Measurements from ENCODE around the gene CPNE9.

The CPNE9 gene

GRCh38 chr3:9716801-9717555 lies 13.3 kb downstream of the CPNE9 start:
- no peak for DNase-seq

- no peak for DNase-seq
These were observed 13.9 kb downstream of the CPNE9 start for GRCh38 chr3:9717563-9717962.

- no peak for DNase-seq
These were observed 14.5 kb downstream of the CPNE9 start for GRCh38 chr3:9718118-9718517.

DNA sequence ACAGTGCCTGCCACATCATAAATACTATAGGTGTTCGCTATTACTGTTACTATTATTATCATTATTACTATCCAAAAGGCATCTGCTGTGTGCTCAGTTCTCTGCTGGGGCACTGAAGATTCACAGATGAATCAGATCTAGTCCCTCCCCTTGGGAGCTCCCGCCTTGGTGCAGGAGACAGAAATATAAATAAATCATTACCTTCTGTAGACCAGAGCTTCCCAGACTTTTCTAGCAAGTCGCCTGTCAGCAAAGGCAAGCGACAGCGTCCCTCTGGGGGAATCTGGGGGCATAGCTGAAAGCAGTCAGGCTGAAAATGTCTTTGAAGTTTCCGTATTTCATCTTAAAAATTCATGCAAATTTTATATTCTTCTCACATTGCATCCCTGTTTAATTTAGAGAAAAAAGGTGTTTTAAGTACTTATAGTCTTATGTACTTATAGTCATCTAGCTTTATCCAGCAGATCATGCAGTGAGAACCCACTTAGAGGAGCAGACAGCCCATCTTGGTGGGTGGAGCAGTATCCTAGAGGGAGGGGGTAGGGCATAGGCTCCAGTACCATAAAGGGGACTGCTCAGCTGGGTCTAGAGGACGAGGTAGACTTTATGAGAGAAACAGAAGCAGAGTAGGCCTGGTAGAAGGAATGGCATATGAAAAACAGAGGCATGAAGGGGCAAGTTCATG lies 17.5 kb downstream of the CPNE9 start:
- DNase-seq, result peak; percentile 61

DNA sequence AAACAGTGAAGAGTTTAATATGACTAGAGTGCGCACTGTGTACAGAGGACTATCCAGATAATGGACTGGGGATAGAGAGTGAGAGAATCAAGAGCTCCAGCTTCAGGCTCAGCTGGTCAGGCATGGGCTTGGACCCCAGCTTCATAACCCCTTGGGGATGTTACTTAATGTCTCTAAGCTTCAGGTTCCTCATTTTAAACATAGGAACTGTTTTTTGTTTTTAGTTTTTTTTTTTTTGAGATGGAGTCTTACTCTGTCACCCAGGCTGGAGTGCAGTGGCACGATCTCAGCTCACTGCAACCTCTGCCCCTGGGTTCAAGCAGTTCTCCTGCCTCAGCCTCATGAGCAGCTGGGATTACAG lies 18.0 kb downstream of the CPNE9 start:
- DNase-seq, result no peak

DNA sequence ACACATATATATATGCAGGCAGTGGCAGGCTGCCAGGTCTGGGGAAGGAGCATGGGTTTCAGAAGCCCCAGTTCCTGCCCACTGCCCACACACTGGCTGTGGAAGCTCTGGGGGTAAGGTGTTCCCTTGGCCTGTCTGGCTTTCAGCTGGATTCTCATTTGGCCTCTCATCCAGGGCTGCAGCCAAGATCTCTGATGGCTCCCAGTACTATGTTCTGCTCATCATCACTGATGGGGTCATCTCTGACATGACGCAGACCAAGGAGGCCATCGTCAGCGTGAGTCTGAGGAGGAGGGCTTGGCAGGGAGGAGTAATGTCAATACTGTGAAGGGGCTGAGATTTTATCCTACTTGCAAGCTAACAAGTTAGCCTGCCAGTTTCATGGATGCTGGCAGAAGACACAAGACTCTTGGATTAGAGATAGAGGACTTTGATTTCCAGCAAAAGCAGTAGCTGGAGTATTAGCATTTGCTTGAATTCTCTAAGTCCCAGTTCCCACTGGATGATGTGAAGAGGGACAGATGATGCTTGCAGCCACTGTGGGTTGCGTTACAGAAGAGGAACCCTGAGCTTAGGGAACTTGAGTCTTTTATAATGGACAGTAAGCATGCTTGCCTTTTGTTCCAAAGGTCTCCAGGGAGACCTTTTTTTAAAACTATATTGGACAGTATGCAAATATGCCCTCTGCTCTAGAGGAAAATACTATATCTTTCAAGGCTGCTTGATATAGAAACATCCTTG lies 22.3 kb downstream of the CPNE9 start:
- DNase-seq, result no peak

- DNase-seq, result peak; percentile 15
These were observed 23.5 kb downstream of the CPNE9 start for GRCh38 chr3:9727041-9727595.

DNA sequence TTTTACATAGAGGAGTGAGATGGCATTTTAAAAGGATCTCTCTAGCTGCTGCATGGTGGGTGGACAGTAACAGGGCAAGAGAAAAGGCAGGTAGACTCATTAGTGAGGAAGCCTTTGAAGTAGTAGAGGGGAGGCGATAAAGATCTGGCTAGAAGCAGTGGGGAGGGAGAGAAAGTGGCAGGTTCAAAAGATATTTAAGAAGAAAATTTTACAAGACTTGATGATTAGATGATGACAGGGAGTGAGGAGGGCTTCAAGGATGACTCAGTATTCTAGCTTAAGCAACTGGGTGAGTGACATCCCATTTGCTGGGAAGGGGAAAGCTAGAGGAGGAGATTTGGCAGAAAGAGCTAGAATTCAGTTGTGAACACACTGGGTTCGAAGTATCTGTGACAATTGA lies 24.1 kb downstream of the CPNE9 start:
- no peak for DNase-seq

DNA sequence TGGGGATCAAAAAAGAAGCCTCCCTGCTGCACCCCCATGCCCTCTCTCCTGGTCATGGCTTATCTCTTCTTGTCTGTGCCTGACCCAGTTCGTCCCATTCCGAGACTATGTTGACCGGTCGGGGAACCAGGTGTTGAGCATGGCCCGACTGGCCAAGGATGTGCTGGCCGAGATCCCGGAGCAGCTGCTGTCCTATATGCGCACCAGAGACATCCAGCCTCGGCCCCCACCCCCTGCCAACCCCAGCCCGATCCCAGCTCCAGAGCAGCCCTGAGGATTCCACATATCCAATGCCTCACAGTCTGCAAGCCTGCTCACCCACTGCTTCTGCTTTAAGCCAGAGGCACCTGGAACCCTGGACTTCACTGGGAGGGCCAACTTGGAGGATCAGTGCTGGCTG lies 25.8 kb downstream of the CPNE9 start:
- DNase-seq, result no peak

- DNase-seq, result peak; percentile 81
These were observed 27.1 kb downstream of the CPNE9 start for GRCh38 chr3:9730657-9731205.

DNA sequence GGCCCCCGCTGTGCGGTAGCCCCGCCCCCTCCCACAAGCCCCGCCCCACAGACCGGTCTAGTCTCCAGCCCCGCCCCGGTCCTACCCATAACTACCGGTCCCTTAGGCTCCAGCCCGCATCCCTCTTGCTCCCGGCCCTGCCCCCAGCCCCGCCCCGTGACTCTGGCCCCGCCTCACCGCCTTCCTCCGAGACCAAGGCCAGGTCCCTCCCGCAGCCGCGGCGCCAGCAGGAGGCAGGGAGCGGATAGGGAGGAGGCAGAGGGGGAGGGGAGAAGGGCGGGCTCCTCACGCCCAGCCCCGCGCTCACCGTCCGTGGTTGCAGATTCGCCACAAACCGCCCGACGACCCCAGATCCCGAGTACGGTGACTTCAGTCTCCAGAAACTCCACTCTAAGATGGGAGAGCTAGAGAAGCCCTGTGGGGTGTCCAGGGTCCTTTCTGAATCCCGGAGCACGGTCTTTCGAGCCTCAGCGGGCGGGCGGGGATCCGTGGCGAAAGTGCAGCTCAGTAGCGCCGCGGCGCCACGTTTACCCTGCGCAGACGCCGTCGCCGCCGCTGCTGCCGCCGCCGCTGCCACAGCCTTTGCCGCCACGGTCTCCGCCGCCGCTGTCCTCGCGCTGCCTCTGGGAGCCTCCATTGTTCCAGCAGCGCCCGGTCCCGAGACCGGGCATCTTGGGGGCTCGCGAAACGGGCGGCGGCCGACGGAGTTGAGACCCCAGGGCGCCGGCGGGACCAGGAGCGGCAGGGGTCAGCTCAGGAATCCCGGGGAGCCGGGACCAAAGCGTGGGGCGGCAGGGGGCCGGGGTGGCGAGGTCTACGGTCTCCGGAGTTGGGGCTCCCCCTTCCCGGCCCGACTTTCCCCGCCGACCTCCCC lies 27.8 kb downstream of the CPNE9 start, which contains the start of gene BRPF1:
TSS of gene BRPF1 (plus strand) at position 530 of the 874 bp plus-strand sequence. CDS start 2,406 bp downstream, outside the sequence.
- DNase-seq, result peak; percentile 99

GRCh38 chr3:9732080-9732739 lies 28.6 kb downstream of the CPNE9 start:
- no peak for DNase-seq

DNA sequence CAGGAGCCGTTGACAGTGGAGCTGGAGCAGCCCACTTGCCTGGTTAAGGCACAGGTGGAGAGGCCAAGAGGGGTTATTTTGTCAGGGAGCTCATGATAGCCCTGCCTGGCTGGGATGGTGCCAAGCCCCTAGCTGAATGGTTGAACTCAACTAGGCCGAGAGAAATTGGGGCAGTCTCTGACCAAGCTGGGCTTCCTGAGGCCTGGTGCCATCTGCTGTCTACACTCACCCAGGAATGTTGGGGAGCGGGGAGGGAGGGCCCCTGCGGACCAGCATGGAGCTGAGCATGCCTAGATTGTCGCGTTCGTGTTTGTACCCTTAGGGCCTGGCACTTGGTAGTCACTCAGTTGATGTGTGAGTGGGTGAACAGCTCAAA lies 29.1 kb downstream of the CPNE9 start:
- DNase-seq, result no peak

GRCh38 chr3:9736831-9737230 lies 33.2 kb downstream of the CPNE9 start:
- no peak for DNase-seq

- no peak for DNase-seq
These were observed 35.5 kb downstream of the CPNE9 start for GRCh38 chr3:9739181-9739580.

DNA sequence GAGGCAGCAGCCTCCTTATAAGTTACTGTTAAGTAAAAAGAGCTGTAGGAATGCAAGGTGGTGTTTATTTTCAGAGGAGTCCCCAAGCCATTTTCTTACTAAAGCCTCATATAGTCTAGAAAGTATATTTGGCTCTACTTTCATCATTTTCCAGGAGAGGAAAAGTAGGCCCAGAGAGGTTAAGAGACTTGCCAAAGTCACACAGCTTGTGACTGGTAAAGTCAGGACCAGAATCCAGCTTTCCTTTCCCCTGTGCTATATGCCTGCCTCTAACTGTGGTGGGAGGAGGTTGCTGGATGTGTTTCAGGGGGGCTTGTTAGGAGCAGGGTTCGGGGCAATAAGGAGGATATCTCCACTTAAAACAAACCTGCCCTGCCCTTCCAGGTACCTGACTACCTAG lies 38.9 kb downstream of the CPNE9 start:
- DNase-seq, result no peak

DNA sequence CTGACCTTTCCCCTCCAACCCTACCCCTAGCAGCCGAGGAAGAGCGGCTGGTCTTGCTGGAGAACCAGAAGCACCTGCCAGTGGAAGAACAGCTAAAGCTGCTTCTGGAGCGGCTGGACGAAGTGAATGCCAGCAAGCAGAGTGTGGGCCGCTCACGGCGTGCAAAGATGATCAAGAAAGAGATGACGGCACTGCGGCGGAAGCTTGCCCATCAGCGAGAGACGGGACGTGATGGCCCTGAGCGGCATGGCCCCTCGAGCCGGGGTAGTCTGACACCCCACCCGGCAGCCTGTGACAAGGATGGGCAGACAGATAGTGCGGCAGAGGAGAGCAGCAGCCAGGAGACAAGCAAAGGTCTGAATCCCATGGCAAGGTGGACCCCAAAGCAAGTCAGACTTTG lies 39.9 kb downstream of the CPNE9 start:
- no peak for DNase-seq

DNA sequence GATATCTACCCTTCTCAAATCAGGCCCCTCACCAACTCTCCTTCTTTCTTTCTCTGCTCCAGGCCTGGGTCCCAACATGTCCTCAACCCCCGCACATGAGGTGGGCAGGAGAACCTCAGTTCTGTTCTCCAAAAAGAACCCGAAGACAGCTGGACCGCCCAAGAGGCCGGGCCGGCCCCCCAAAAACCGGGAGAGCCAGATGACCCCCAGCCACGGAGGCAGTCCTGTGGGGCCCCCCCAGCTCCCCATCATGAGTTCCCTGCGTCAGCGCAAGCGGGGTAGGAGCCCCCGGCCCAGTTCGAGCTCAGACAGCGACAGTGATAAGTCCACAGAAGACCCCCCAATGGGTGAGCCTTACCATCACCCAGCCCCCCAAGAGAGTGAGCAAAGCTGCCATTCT lies 40.5 kb downstream of the CPNE9 start:
- no peak for DNase-seq

DNA sequence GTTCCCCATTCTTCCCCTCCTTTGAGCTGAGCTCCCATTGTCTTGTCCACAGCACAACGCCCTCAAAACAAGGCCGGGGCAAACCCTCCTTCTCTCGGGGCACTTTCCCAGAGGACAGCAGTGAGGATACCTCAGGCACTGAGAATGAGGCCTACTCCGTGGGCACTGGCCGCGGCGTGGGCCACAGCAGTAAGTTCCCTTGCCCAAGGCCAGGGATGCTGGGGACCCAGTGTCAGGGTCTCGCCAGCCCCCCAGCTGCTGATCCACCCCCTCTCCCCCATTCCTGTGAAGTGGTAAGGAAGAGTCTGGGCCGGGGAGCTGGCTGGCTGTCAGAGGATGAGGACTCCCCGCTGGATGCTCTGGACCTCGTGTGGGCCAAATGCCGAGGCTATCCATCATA lies 41.9 kb downstream of the CPNE9 start:
- DNase-seq, result no peak

DNA sequence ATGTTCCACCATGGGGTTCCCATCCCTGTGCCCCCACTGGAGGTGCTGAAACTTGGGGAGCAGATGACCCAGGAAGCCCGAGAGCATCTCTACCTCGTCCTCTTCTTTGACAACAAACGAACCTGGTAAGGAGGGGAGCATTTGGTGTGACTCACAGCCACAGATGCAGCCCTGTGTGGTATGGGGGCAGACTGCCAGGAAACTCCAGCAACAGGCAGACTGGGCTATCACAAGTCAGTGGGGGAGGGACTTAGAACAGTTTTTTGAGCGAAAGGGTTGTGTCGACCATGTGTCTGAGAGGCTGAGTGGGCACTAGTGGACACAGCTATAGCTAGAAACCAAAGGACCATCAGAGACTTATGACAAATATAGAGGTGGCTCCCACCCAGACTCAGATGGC lies 42.7 kb downstream of the CPNE9 start:
- no peak for DNase-seq

DNA sequence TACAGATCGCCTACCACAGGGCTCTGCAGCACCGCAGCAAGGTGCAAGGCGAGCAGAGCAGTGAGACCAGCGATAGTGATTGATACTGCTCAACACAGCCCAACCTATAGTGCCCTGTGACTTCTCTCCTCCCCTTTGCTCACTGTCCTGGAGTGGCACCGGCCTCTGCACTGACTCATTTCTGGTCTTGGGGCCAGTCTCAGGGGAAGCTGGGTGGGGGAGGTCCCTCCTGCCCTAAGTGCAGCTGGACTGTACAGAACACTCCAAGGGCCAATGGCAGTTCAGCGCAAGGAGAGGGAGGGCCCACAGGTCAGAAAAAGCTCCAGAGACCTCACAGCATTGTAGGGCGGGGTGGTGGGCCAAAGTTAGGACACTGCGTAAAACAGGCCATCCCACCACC lies 43.6 kb downstream of the CPNE9 start:
- no peak for DNase-seq

- no peak for DNase-seq
These were observed 44.4 kb downstream of the CPNE9 start for GRCh38 chr3:9748031-9748430.
